Endothelial cell of umbilical vein (primary cell): ENCODE data around the gene PRLHR. TPM values are rescaled to one million over a fixed set of nuclear protein-coding genes. Genes with fewer than 3 reads are reported as not detected.

Experiments used
- BruUV-seq: library from RNA; stranded (reverse); fragments of 400-500 nt; replicated peaks from 2 replicates; lab custom pipeline; 2021; lab: Mats Ljungman, UMichigan
- CTCF ChIA-PET: fragments of 300-600, 350-600 bp; sonication (Branson Sonifier 250); formaldehyde crosslinking; loops from one replicate; lab custom pipeline; 2021; ENCODE audit warnings: antibody characterized with exemption, inconsistent platforms; lab: Charles Lee
- POLR2A ChIA-PET: fragments of 300-600, 350-600 bp; sonication (Branson Sonifier 250); formaldehyde crosslinking; loops from one replicate; lab custom pipeline; 2021; ENCODE audit warnings: antibody characterized with exemption, inconsistent platforms; lab: Charles Lee
- DNase-seq: peaks from one replicate; pipeline ENCODE4 v3.0.0-alpha.2; 2011; ENCODE audit warnings: low read depth, low spot score
- FAIRE-seq: peaks from 2 replicates; lab custom pipeline; 2011; peaks lifted over from hg19 to GRCh38; lab: Jason Lieb, UNC
- H2AFZ ChIP-seq: 2 replicates; pipeline ENCODE4 v1.6.0; 2012; ENCODE audit warnings: low read depth, low read length, control low read depth, inconsistent platforms
- H3K27ac ChIP-seq: 2 replicates; pipeline ENCODE4 v1.5.1; 2011; ENCODE audit warnings: low read depth, mild to moderate bottlenecking, control low read depth, low read length, moderate library complexity; ENCODE audit not compliant: insufficient read depth
- H3K27me3 ChIP-seq, 2 experiments: 2 replicates each; pipeline versions ENCODE4 v1.6.0 to v1.6.1; 2011; ENCODE audit warnings: low read length in 2 of 2, mixed read lengths in 1 of 2; ENCODE audit not compliant: control insufficient read depth in 2 of 2, insufficient read depth in 2 of 2
- H3K36me3 ChIP-seq, 2 experiments: 2 replicates in 1 of 2; 3 replicates in 1 of 2; pipeline ENCODE4 v1.5.1; 2011; ENCODE audit warnings: low read length in 2 of 2, mild to moderate bottlenecking in 1 of 2, moderate library complexity in 1 of 2; ENCODE audit not compliant: control insufficient read depth in 2 of 2, insufficient read depth in 2 of 2; ENCODE audit errors: extremely low read depth in 1 of 2
- H3K4me1 ChIP-seq: 3 replicates; pipeline ENCODE4 v1.5.1; 2011; ENCODE audit warnings: mild to moderate bottlenecking, low read length; ENCODE audit not compliant: control insufficient read depth, insufficient read depth; ENCODE audit errors: extremely low read depth
- H3K4me2 ChIP-seq: 2 replicates; pipeline ENCODE4 v1.6.1; 2011; ENCODE audit warnings: low read length, control low read depth, mixed read lengths; ENCODE audit not compliant: insufficient read depth
- H3K4me3 ChIP-seq, 3 experiments: fragments of 200-600 bp in 1 of 3; sonication (generic), shearing (Covaris generic) in 1 of 3; replicated peaks in 1 of 3; 2 replicates each; pipeline ENCODE4 v1.5.1; 2011 to 2016; ENCODE audit warnings: control low read depth in 3 of 3, low read length in 3 of 3, mild to moderate bottlenecking in 2 of 3, inconsistent platforms in 1 of 3, low read depth in 1 of 3, moderate library complexity in 1 of 3; ENCODE audit not compliant: insufficient read depth in 1 of 3
- H3K79me2 ChIP-seq: 2 replicates; pipeline ENCODE4 v1.6.0; 2012; ENCODE audit warnings: low read length, inconsistent platforms; ENCODE audit not compliant: control insufficient read depth, insufficient read depth
- H3K9ac ChIP-seq: replicated peaks from 2 replicates; pipeline ENCODE3; 2011; ENCODE audit warnings: low read length, control low read depth; ENCODE audit not compliant: insufficient read depth; ENCODE audit errors: extremely low read depth
- H3K9me1 ChIP-seq: replicated peaks from 3 replicates; pipeline ENCODE4 v1.6.0; 2011; ENCODE audit warnings: mild to moderate bottlenecking, low read length; ENCODE audit not compliant: control insufficient read depth, insufficient read depth; ENCODE audit errors: extremely low read depth
- H3K9me3 ChIP-seq: replicated peaks from 2 replicates; pipeline ENCODE4 v1.5.1; 2012; ENCODE audit warnings: low read length, inconsistent platforms; ENCODE audit not compliant: control insufficient read depth, insufficient read depth
- H4K20me1 ChIP-seq: replicated peaks from 2 replicates; pipeline ENCODE3; 2011; ENCODE audit warnings: mild to moderate bottlenecking, low read length; ENCODE audit not compliant: control insufficient read depth, insufficient read depth; ENCODE audit errors: extremely low read depth
- CTCF ChIP-seq, 2 donors: IDR thresholded peaks; 1 replicate in 1 of 2; 2 replicates in 1 of 2; pipeline ENCODE4 v1.5.1; 2011; ENCODE audit warnings: low read length in 2 of 2, mild to moderate bottlenecking in 2 of 2, moderate library complexity in 2 of 2, control low read depth in 1 of 2, inconsistent platforms in 1 of 2, low read depth in 1 of 2; ENCODE audit not compliant: insufficient read depth in 1 of 2; ENCODE audit errors: extremely low read depth in 1 of 2
- EZH2 ChIP-seq: IDR thresholded peaks from 2 replicates; pipeline ENCODE4 v1.6.1; 2012; ENCODE audit warnings: borderline replicate concordance, low read depth, mild to moderate bottlenecking, moderate library complexity, low read length, inconsistent platforms; ENCODE audit not compliant: severe bottlenecking
- MAX ChIP-seq: IDR thresholded peaks from 2 replicates; pipeline ENCODE4 v1.6.1; 2011; ENCODE audit not compliant: insufficient read depth, insufficient read length
- dilution Hi-C: fragments of 300-500 bp; cut with MboI; formaldehyde crosslinking; loops from one replicate; pipeline ENCODE4 v1.15.0; 2019; ENCODE audit warnings: low sequenced_read_pairs; ENCODE audit not compliant: extremely low pct_ligation_motif_present
- intact Hi-C: fragments of 100-400 bp; cut with micrococcal nuclease; formaldehyde crosslinking; loops from one replicate; pipeline ENCODE4 v1.10.0; 2022
- polyA plus RNA-seq, 4 experiments: library from polyadenylated mRNA; depleted of rRNA in 3 of 4; stranded (reverse) in 3 of 4; unstranded in 1 of 4; fragments of >200 nt; gene quantifications; 2 replicates each; pipeline versions ENCODE4 v1.2.1 to v1.2.3, GENCODE V29; 2011 to 2012; ENCODE audit warnings: missing spikeins in 1 of 4
- total RNA-seq: library from RNA; stranded (reverse); gene quantifications from 2 replicates; pipeline ENCODE4 v1.2.3, GENCODE V29; 2021

PRLHR gene
- total and polyA plus RNA-seq, 2 donors (not counting 3 experiments of a cell fraction or from before 2014, with no cell fraction given): not detected

GRCh38 chr10:118542205-118542604 lies 53.2 kb downstream of the PRLHR start:
- no TSS peak for BruUV-seq
- Histone ChIP-seq H3K4me3 (no peak overlapping the region), H3K27ac (no peak overlapping the region), H3K4me1 (no peaks in the 10 kb centered on the region), H2AFZ (no peak overlapping the region), H3K9ac (no peak overlapping the region), H3K9me3 (no peaks in the 10 kb centered on the region), H3K4me2 (no peak overlapping the region), H3K9me1 (no peaks in the 10 kb centered on the region), H3K79me2 (no peaks in the 10 kb centered on the region), H3K36me3 (no peaks in the 10 kb centered on the region), H4K20me1 (no peaks in the 10 kb centered on the region), H3K27me3 (no peaks in the 10 kb centered on the region)
- no peak for TF ChIP-seq EZH2
- CTCF ChIA-PET: no interaction called here
- dilution Hi-C loops: no loop called here
- POLR2A ChIA-PET: no interaction called here
- no peak for FAIRE-seq
- intact Hi-C loops: no loop called here
- no peak for DNase-seq

GRCh38 chr10:118541718-118542117 lies 53.7 kb downstream of the PRLHR start:
- no peak for TF ChIP-seq MAX
- TF ChIP-seq CTCF (IDR thresholded peaks at IDR 0.05; ENCODE audit: extremely low read depth in 1 of 2, insufficient read depth in 1 of 2, low read depth in 1 of 2, low read length in 2 of 2): no peak
- intact Hi-C loops (no loop called here), dilution Hi-C loops (no loop called here)
- H3K9me3 ChIP-seq: no peaks in the 10 kb centered on the region
- H2AFZ ChIP-seq: no peak overlapping the region
- H3K9me1 ChIP-seq: no peaks in the 10 kb centered on the region
- H3K9ac ChIP-seq: no peak overlapping the region
- H3K4me3 ChIP-seq: no peak overlapping the region
- FAIRE-seq: no peak
- H3K36me3 ChIP-seq: no peaks in the 10 kb centered on the region
- no peak for DNase-seq
- H3K27ac ChIP-seq: no peak overlapping the region
- no peak overlapping the region for H3K4me2 ChIP-seq
- H3K4me1 ChIP-seq: no peaks in the 10 kb centered on the region
- H3K27me3 ChIP-seq: no peaks in the 10 kb centered on the region
- BruUV-seq: no TSS peak
- H3K79me2 ChIP-seq: no peaks in the 10 kb centered on the region
- H4K20me1 ChIP-seq: no peaks in the 10 kb centered on the region
- ChIA-PET CTCF (no interaction called here), POLR2A (no interaction called here)

Other genes starting within 250 kb of the PRLHR start
- gene CACUL1, start 159.3 kb upstream of the PRLHR start, total RNA-seq: 35.1 and 38.6 TPM in 2 replicates
- gene CACUL1, start 159.3 kb upstream of the PRLHR start, polyA plus RNA-seq: 5.0 and 6.0 TPM in 2 replicates